ENCODE data around the gene SGF29.

GRCh38 chr16:28537964-28538732, 15.6 kb upstream of the SGF29 start:
- TF ChIP-seq CTCF (IDR thresholded peaks at IDR 0.05) (no peak), POLR2A (IDR thresholded peaks at IDR 0.05) (no peak)
